Right atrium auricular region (tissue), 2 donors: ENCODE data around the gene MSANTD3. TPM values are rescaled to one million over a fixed set of nuclear protein-coding genes. Genes with fewer than 3 reads are reported as not detected.

Source experiments
- DNase-seq: peaks from one replicate; pipeline ENCODE4 v3.0.0-alpha.2; 2019; ENCODE audit warnings: low spot score
- H3K27ac ChIP-seq, 2 donors: fragments of 200-600 bp; sonication (generic); 1 replicate in 1 of 2; 2 replicates in 1 of 2; pipeline ENCODE4 v1.5.1; 2016 to 2019
- H3K27me3 ChIP-seq, 2 donors: fragments of 200-600 bp; sonication (generic); one replicate each; pipeline versions ENCODE4 v1.5.1 to v1.6.0; 2017 to 2019
- H3K36me3 ChIP-seq: fragments of 200-600 bp; sonication (generic); one replicate; pipeline ENCODE4 v1.5.1; 2016
- H3K4me1 ChIP-seq, 2 donors: fragments of 200-600 bp; sonication (generic); one replicate each; pipeline versions ENCODE4 v1.5.1 to v1.6.0; 2017 to 2019
- H3K4me3 ChIP-seq, 2 donors: fragments of 200-600 bp; sonication (generic); 1 replicate in 1 of 2; 2 replicates in 1 of 2; pipeline ENCODE4 v1.5.1; 2017 to 2019; ENCODE audit warnings: mild to moderate bottlenecking in 1 of 2, moderate library complexity in 1 of 2
- H3K9me3 ChIP-seq, 2 donors: fragments of 200-600 bp; sonication (generic); one replicate each; pipeline ENCODE4 v1.5.1; 2019
- CTCF ChIP-seq, 2 donors: fragments of 200-600 bp; sonication (generic); IDR thresholded peaks; one replicate each; pipeline ENCODE4 v1.5.1; 2019; ENCODE audit warnings: antibody characterized with exemption in 2 of 2
- total RNA-seq, 2 donors: library from RNA; depleted of rRNA; stranded (reverse); fragments of >200 nt; gene quantifications; one replicate each; pipeline ENCODE4 v1.1.0, GENCODE V29; 2016

MSANTD3 gene
- total RNA-seq, 2 donors from 2014 or later: 20.9 to 29.3 TPM

GRCh38 chr9:100472788-100473275, 45.9 kb downstream of the MSANTD3 start, which contains the start of gene TMEFF1:
TSS of gene TMEFF1 (plus strand) at chr9:100473149. CDS start at chr9:100473545, 396 bp downstream.
- no peaks in the 10 kb centered on the region for H3K36me3 ChIP-seq
- peaks cover 0 to 15% of the 10 kb centered on the region in 2 donors for H3K4me1 ChIP-seq
- H3K9me3 ChIP-seq: no peaks in the 10 kb centered on the region
- no peaks in the 10 kb centered on the region for H3K27me3 ChIP-seq
- no peak within 1 kb of the TSS for H3K27ac ChIP-seq
- H3K4me3 ChIP-seq: peak within 1 kb of the TSS; percentile 53 to 70
- no peak for DNase-seq
- TF ChIP-seq CTCF (IDR thresholded peaks at IDR 0.05): peak in 1 of 2 donors; percentile 37

DNA sequence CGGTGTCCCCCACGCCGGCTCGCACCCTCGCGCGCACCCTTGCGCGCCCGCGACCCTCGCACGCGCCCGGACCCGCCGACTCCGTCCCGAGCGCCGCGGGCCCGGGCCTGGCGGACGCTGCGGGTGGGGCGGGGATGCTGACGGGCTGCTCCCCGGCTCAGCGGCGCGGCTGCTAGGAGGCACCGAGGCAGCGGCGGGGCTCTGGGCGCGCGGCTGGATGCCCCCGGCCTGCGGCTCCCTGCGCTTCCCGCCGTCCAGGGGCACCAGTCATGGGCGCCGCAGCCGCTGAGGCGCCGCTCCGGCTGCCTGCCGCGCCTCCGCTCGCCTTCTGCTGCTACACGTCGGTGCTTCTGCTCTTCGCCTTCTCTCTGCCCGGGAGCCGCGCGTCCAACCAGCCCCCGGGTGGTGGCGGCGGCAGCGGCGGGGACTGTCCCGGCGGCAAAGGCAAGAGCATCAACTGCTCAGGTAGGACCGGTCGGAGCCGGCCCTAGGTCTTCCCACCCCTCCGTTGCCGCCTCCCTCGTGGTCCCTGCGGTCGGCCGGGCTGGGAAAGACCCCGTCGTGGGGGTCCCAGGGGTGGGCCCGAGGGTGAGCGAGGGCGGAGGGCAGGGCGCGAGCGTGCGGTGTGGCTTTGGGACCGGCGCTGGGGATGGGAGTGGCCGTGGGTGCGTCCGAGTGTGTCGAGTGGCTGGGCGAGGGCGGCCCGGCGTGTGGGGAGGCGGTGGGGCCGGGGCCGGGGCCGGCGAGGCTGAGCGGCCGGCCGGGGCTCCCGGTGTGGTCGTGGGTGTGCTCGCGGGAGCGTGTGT, 46.5 kb downstream of the MSANTD3 start:
- TF ChIP-seq CTCF (IDR thresholded peaks at IDR 0.05): no peak
- no peaks in the 10 kb centered on the region for H3K36me3 ChIP-seq
- H3K4me3 ChIP-seq: peak overlapping the region; percentile 53 to 70
- no peak overlapping the region for H3K27ac ChIP-seq
- no peaks in the 10 kb centered on the region for H3K9me3 ChIP-seq
- DNase-seq: no peak
- H3K27me3 ChIP-seq: no peaks in the 10 kb centered on the region
- H3K4me1 ChIP-seq: peaks cover 0 to 15% of the 10 kb centered on the region in 2 donors

DNA sequence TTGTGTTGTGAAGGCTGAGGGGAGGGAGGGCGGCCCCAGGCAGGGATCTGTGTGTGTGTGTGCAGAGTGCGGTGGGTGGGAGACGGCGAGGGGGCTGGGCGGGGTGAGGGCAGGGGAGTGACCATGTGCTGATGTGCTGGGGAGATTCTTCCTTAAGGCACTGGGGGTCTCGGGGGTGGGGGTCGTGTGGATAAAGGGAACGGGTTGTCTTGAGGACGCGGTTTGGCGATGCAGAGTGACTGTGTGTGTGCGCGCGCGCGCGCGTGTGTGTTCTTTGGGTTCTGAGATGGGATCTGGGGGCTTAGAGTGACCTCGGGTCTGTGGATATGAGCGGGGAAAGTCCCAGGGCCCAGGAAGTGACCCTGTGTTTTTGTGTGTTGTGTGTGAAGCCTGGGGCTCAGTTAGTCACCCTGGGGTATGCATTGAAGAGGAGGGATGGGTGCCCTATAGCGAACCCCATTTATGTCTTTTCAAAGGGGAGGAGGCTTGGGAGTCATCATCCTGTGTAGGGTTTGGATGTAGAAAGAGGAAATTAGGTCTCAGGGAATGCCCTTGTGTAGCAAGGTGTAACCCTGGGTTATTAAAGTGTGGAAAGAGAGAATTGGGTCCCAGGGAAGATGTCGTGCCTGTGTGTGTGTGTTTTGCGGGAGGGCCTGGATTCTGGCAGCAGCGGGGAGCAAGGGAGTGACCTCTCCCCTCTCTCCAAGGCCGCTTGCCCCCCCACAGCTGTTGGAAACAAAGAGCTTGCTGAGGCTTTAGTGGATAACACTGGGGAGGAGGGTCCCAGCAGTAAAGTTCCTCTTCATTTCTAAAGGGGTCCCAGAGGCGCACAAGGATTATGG, 47.4 kb downstream of the MSANTD3 start:
- Histone ChIP-seq H3K27ac (no peak overlapping the region), H3K4me3 (peak overlapping the region; percentile 53 to 70), H3K9me3 (no peaks in the 10 kb centered on the region), H3K27me3 (no peaks in the 10 kb centered on the region), H3K36me3 (no peaks in the 10 kb centered on the region), H3K4me1 (peaks cover 0 to 15% of the 10 kb centered on the region in 2 donors)
- TF ChIP-seq CTCF (IDR thresholded peaks at IDR 0.05): no peak
- DNase-seq: no peak

GRCh38 chr9:100474924-100475276, 48.0 kb downstream of the MSANTD3 start:
- Histone ChIP-seq H3K9me3 (no peaks in the 10 kb centered on the region), H3K4me3 (no peak overlapping the region), H3K4me1 (peaks cover 0 to 15% of the 10 kb centered on the region in 2 donors), H3K27ac (no peak overlapping the region), H3K36me3 (no peaks in the 10 kb centered on the region), H3K27me3 (no peaks in the 10 kb centered on the region)
- TF ChIP-seq CTCF (IDR thresholded peaks at IDR 0.05): no peak
- DNase-seq: no peak

GRCh38 chr9:100477241-100477640, 50.3 kb downstream of the MSANTD3 start:
- Histone ChIP-seq H3K4me1 (peaks cover 0 to 15% of the 10 kb centered on the region in 2 donors), H3K4me3 (no peak overlapping the region), H3K27me3 (no peaks in the 10 kb centered on the region), H3K9me3 (no peaks in the 10 kb centered on the region), H3K27ac (no peak overlapping the region), H3K36me3 (no peaks in the 10 kb centered on the region)
- TF ChIP-seq CTCF (IDR thresholded peaks at IDR 0.05): no peak
- DNase-seq: no peak
